ENCODE results near the gene CD81. TPM values are rescaled to one million over a fixed set of nuclear protein-coding genes. Genes with fewer than 3 reads are reported as not detected.
A peak's percentile ranks its signal among the peaks of the same experiment; 100 is the strongest.

Gene CD81
- total and polyA plus RNA-seq, 5 experiments from 2014 or later, result 15.3 to 92.1 (median 62.0) TPM

DNA sequence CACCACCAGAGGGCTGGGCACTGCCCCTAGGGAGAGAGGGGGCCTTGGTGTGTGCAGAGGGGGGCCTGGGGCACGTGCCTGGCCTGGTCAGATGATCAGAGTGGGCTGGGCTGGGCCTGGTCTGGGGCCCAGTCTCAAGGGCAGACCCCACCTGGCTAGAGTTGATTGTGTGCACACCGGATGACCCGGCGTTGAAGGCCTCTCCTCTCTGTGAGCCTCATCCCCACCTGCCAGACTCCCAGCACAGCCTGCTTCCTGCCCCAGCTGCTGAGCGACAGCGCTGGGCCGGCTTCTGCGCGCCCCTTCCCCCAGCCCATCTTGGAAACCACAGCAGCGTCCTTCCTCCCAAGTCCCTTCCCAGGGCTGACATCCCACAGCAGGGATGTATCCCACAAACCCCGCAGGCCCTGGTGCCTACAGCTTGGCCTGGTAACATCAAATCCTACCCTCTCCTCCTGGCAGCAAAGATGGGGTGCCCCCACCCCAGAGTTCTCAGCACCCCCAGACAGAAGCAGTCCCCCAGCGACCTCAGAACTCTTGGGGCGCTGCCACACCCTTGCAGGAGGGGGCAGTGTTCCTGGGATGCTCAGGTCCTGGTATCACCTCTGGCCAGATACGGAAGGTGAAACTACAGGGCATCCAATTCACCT, 12.4 kb downstream of the CD81 start:
- peak in 1 of 2 donors; percentile 13 for ATAC-seq
- H3K9me3 Mint-ChIP-seq, result no peaks in the 10 kb centered on the region
- POLR2A ChIA-PET, result interaction anchor here (0.7 to 1.2 kb wide), 2 partner anchors 11 to 12 kb away, joined by 3 to 4 read pairs; partner anchors contain the start of gene CD81
- H3K4me1 Mint-ChIP-seq, result peaks cover 21 to 65% (median 51%) of the 10 kb centered on the region in 4 donors
- peak overlapping the region; percentile 48 to 90 (median 74) for H3K27ac Mint-ChIP-seq
- no peak for DNase-seq
- no peaks in the 10 kb centered on the region for H3K27me3 Mint-ChIP-seq
- H3K36me3 Mint-ChIP-seq, result peaks cover 0 to 5% (median 0%) of the 10 kb centered on the region in 3 donors
- peak overlapping the region in 5 of 10 donors; percentile 22 to 70 (median 34) for H3K4me3 Mint-ChIP-seq

DNA sequence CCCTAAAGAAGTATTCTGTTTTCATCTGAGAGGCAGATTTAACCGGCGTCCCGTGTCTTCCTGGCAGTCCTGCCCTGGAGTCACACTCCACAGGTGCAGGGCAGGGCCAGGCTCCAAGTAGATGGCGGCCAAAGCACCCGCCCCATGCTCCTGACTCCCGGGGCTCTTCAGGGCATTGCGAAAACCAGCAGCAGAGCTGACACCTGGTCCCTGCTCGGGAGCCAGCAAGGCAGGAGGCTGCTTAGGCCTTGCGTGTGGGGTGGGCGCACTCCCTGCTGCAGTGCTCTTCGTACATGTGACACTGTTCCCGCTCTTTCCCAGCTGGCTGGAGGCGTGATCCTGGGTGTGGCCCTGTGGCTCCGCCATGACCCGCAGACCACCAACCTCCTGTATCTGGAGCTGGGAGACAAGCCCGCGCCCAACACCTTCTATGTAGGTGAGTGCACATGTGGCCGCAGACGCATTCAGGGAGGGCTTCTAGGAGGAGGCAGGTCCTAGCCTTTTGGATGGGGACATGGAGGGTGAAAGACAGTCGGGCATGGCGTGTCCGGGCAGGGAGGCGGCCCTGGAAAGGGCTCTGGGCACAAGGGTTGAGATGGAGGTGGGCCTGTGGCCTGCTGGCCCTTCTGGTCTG, 13.1 kb downstream of the CD81 start:
- Mint-ChIP-seq H3K9me3 (no peaks in the 10 kb centered on the region), H3K27ac (peak overlapping the region in 7 of 10 donors; percentile 51 to 90 (median 69)), H3K4me3 (peak overlapping the region in 2 of 10 donors; percentile 33 to 70), H3K36me3 (peaks cover 0 to 5% (median 0%) of the 10 kb centered on the region in 3 donors), H3K27me3 (no peaks in the 10 kb centered on the region), H3K4me1 (peaks cover 18 to 63% (median 44%) of the 10 kb centered on the region in 4 donors)
- POLR2A ChIA-PET, result interaction anchor here (1.2 kb wide), 1 partner anchor 12 kb away, joined by 4 read pairs; no protein-coding TSS in a partner anchor
- no peak for ATAC-seq
- no peak for DNase-seq

DNA sequence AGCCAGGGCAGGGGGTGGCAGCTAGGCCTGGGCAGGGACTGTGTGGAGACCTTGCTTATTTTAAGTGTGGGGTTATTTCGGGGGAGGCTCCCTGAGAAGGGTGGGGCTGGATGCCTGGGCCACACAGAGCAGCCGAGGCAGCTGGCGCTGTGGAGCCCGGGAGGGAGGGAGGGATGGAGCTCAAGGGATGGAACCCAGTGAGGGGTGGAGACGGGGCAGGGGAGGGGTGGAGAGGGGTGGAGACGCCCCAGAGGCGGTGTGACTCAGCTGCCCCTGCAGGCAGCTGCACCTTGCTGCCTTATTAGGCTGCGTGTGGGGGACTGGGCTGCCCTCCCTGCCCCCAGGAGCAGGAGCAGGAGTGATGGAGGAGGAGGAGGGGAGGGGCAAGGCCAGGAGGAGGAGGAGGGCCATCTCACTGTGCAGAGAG, 13.6 kb downstream of the CD81 start:
- peaks cover 0 to 5% (median 0%) of the 10 kb centered on the region in 3 donors for H3K36me3 Mint-ChIP-seq
- H3K4me3 Mint-ChIP-seq, result no peak overlapping the region
- ATAC-seq (no peak), DNase-seq (no peak)
- H3K27ac Mint-ChIP-seq, result peak overlapping the region in 2 of 10 donors; percentile 68 to 89
- POLR2A ChIA-PET, result no interaction called here
- peaks cover 15 to 59% (median 39%) of the 10 kb centered on the region in 4 donors for H3K4me1 Mint-ChIP-seq
- H3K9me3 Mint-ChIP-seq, result no peaks in the 10 kb centered on the region
- no peaks in the 10 kb centered on the region for H3K27me3 Mint-ChIP-seq

DNA sequence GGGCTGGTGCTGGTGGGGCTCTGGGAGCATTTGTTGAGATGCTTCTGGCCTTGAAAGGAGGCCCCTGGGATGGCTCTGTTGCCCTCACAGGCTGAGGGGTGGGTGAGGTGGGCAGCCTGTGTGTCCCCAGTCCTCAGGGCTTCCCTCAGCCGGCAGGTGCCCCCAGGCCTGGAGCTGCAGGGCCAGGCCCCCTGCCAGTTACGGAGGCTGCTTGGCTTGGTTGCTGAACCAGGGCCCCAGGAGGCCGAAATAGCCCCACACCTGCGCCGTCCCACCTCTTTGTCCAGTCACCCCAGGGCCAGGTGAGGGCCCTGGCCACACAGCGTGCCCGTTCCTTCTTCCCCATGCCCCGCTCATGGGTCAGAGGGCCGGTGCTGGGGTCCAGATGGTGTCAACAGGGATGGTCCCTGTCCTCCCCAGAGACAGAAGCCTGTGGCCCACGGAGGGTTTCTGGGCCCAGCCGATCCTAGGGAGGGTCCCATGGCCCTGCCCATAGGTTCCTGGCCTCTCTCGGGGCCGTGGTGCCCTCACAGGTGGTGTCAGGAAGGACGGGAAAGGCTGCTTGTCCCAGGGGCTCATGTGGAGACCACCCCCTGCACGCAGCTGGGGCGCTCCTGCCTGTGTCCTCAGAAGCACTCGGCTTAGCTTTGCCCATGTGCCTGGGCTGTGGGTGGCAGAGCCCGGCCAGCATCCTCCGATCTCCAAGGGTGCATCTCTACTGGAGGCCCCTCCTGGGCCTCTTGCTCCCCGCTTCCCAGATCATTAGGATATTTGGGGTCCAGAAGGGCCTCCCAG, 14.3 kb downstream of the CD81 start:
- Mint-ChIP-seq H3K4me3 (no peak overlapping the region), H3K9me3 (no peaks in the 10 kb centered on the region), H3K36me3 (peaks cover 0 to 7% (median 0%) of the 10 kb centered on the region in 3 donors), H3K27ac (peak overlapping the region in 2 of 10 donors; percentile 34 to 68), H3K4me1 (peaks cover 12 to 52% (median 33%) of the 10 kb centered on the region in 4 donors), H3K27me3 (no peaks in the 10 kb centered on the region)
- no peak for DNase-seq
- POLR2A ChIA-PET, result no interaction called here
- no peak for ATAC-seq

DNA sequence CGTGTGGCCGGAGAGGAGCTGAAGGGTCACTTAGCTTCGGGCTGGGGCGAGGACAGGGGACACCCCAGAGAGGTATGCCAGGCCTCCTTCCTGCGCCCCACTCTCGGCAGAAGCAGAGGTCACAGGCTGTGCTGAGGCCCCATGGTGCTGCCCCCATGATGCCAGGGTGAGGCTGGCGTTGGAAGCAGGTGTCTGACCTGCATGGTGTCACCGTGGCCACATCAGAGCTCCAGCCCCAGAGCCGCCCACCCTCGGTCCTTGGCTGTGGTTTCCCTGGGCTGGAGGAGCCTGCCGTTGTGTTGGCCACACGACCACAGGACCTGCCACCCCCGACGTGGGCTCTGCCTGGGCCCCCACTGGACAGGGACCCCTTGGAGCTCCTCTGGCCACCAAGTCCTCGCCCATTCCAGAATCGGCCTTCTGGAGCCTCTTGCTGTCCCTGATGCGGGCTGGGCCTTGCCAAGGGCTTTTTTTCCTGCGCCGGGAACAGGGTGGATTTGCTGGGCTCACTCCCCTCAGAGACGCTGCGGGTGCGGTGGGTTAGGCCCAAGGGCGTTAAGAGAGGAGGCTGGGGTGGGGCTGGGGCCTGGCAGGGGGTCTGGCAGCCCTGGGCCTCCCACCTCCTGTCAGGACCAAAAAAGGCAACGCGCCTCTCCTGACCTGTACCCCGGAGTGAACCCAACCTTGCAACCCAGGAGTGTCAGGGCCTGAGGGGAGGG, 15.3 kb downstream of the CD81 start:
- Mint-ChIP-seq H3K9me3 (no peaks in the 10 kb centered on the region), H3K4me1 (peaks cover 13 to 42% (median 23%) of the 10 kb centered on the region in 4 donors), H3K36me3 (peaks cover 0 to 13% (median 0%) of the 10 kb centered on the region in 3 donors), H3K27me3 (no peaks in the 10 kb centered on the region), H3K4me3 (no peak overlapping the region), H3K27ac (no peak overlapping the region)
- POLR2A ChIA-PET, result no interaction called here
- DNase-seq, result no peak
- no peak for ATAC-seq

DNA sequence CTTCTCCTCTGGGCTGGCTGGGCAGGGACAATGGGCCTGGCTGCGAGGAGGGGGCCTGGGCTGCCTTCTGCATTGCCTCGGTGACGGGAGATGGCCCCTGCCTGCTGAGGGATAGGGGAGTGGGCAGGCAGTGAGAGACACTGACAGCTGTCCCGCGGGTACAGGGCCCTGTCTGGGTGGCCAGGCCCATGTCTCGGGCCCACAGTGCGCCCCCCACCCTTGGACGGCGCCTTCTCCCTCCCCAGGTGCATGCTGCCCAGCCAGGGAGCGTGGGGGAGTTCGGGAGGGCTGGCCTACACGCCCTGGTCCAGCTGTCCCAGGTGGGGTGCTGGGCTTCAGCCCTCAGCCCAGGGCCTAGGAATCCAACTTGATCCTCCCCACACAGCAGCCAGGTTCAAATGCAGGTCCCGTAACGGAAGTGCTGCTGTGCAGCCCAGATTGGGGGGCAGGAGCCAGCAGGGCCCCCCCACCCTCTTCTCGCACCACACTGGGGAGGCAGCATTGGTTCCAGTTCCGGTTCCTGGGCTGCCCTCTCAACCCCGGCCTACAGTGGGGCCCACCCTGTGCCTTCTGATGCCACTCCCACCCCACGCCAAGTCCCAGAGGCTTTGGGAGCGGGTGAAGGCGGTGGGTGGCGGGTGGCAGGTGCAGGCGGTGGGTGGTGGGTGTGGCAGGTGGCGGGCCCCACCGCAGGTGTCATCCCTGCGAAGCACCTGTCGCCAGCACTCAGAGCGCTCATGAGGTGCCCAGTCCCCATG, 16.2 kb downstream of the CD81 start:
- ATAC-seq (no peak), DNase-seq (no peak)
- Mint-ChIP-seq H3K36me3 (peaks cover 0 to 18% (median 0%) of the 10 kb centered on the region in 3 donors), H3K27me3 (no peaks in the 10 kb centered on the region), H3K27ac (no peak overlapping the region), H3K4me1 (peaks cover 13 to 36% (median 19%) of the 10 kb centered on the region in 4 donors), H3K9me3 (no peaks in the 10 kb centered on the region), H3K4me3 (no peak overlapping the region)
- POLR2A ChIA-PET, result no interaction called here

DNA sequence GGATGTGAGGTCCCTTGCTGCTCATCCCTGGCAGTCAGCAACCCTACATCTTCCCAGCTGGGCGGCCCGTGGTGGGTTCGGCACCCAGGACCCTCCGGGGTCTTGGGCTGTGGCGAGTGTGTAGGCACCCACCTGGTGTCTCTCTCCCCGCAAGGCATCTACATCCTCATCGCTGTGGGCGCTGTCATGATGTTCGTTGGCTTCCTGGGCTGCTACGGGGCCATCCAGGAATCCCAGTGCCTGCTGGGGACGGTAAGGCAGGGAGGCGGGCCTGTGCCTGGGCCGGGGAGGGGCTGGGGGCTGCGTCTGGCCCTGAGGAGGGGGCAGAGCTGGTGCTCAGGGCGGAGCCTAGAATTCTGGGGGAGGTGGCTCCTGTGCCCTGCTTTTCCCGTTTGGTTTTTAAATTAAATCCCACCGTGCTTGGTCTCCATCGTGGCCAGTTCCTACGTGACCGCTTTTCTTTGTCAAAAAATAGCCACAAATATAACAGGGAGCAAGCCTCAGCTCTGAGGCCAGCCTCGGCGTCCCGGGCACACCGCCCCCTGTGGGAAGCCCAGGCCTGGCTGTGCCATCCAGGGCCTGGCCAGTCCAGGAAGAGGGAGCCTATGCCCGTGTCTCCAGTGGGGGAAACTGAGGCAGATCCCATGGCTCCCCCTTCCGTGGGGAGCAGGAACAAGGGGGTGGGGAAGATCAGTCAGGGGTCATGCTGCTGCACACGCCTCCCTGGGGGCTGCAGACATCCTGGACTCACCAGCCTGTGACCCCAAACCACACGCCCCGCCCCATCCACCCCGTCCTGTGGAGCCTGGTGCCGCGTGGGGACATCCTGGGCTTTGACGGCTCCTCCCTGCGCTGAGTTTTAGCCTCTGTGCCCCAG, 17.1 kb downstream of the CD81 start:
- no peak overlapping the region for H3K4me3 Mint-ChIP-seq
- peak overlapping the region in 3 of 10 donors; percentile 11 to 62 (median 13) for H3K27ac Mint-ChIP-seq
- peaks cover 0 to 18% (median 0%) of the 10 kb centered on the region in 3 donors for H3K36me3 Mint-ChIP-seq
- H3K27me3 Mint-ChIP-seq, result no peaks in the 10 kb centered on the region
- no peaks in the 10 kb centered on the region for H3K9me3 Mint-ChIP-seq
- POLR2A ChIA-PET, result no interaction called here
- ATAC-seq (peak in 1 of 2 donors; percentile 22), DNase-seq (no peak)
- peaks cover 10 to 32% (median 16%) of the 10 kb centered on the region in 4 donors for H3K4me1 Mint-ChIP-seq

- Mint-ChIP-seq H3K4me3 (no peak overlapping the region), H3K27me3 (no peaks in the 10 kb centered on the region), H3K27ac (peak overlapping the region in 2 of 10 donors; percentile 11 to 62), H3K9me3 (no peaks in the 10 kb centered on the region), H3K4me1 (peaks cover 5 to 30% (median 14%) of the 10 kb centered on the region in 4 donors), H3K36me3 (peaks cover 0 to 18% (median 0%) of the 10 kb centered on the region in 3 donors)
- POLR2A ChIA-PET, result no interaction called here
- ATAC-seq (no peak), DNase-seq (no peak)
These were observed 17.7 kb downstream of the CD81 start for GRCh38 chr11:2394818-2395105.

GRCh38 chr11:2395211-2395730, 18.2 kb downstream of the CD81 start:
- no peak for ATAC-seq

GRCh38 chr11:2395856-2396255, 18.7 kb downstream of the CD81 start:
- Mint-ChIP-seq H3K36me3 (peaks cover 0 to 14% (median 0%) of the 10 kb centered on the region in 3 donors), H3K4me1 (peaks cover 2 to 24% (median 9%) of the 10 kb centered on the region in 4 donors), H3K27ac (peak overlapping the region in 1 of 10 donors; percentile 65), H3K9me3 (no peaks in the 10 kb centered on the region), H3K4me3 (no peak overlapping the region), H3K27me3 (no peaks in the 10 kb centered on the region)
- POLR2A ChIA-PET, result interaction anchor here (0.6 kb wide), 1 partner anchor 98 kb away, joined by 3 read pairs; no protein-coding TSS in a partner anchor
- DNase-seq, result no peak
- ATAC-seq, result no peak

More at GRCh38 chr11:2395211-2395730, 18.2 kb downstream of the CD81 start:
- Mint-ChIP-seq H3K27ac (peak overlapping the region in 1 of 10 donors; percentile 65), H3K9me3 (no peaks in the 10 kb centered on the region), H3K27me3 (no peaks in the 10 kb centered on the region), H3K4me1 (peaks cover 4 to 27% (median 12%) of the 10 kb centered on the region in 4 donors), H3K36me3 (peaks cover 0 to 17% (median 0%) of the 10 kb centered on the region in 3 donors), H3K4me3 (no peak overlapping the region)
- no peak for DNase-seq
- POLR2A ChIA-PET, result no interaction called here

- Mint-ChIP-seq H3K4me3 (no peak overlapping the region), H3K9me3 (no peaks in the 10 kb centered on the region), H3K36me3 (peaks cover 0 to 14% (median 0%) of the 10 kb centered on the region in 3 donors), H3K27me3 (no peaks in the 10 kb centered on the region), H3K4me1 (peaks cover 4 to 27% (median 13%) of the 10 kb centered on the region in 4 donors), H3K27ac (peak overlapping the region in 1 of 10 donors; percentile 74)
- POLR2A ChIA-PET, result interaction anchor here (0.6 kb wide), 1 partner anchor 99 kb away, joined by 3 read pairs; no protein-coding TSS in a partner anchor
- no peak for ATAC-seq
- DNase-seq, result no peak
These were observed 19.4 kb downstream of the CD81 start for GRCh38 chr11:2396471-2396870.
